GM23248 (cell line): Measurements from ENCODE around the gene PTCH2.

Experiments
- EZH2 ChIP-seq: fragments of 200-600 bp; sonication (generic); IDR thresholded peaks from 2 replicates; pipeline ENCODE4 v1.6.1; 2018; ENCODE audit warnings: antibody characterized with exemption, mild to moderate bottlenecking; ENCODE audit not compliant: insufficient read depth, poor library complexity, severe bottlenecking
- EZH2phosphoT487 ChIP-seq: fragments of 200-600 bp; sonication (generic); IDR thresholded peaks from 2 replicates; pipeline ENCODE4 v1.6.1; 2018; ENCODE audit warnings: antibody characterized with exemption, moderate library complexity, mild to moderate bottlenecking, low read depth; ENCODE audit not compliant: insufficient read depth

GRCh38 chr1:44874155-44874554, 31.1 kb upstream of the PTCH2 start:
- TF ChIP-seq EZH2phosphoT487 = no peak
- TF ChIP-seq EZH2 = no peak
